Glutamatergic neuron (in vitro differentiated cells): Measurements from ENCODE around the gene CABS1. TPM values are rescaled to one million over a fixed set of nuclear protein-coding genes. Genes with fewer than 3 reads are reported as not detected.

Experiments
- DNase-seq: peaks from one replicate; pipeline ENCODE4 v3.0.0; 2022
- H3K27ac Mint-ChIP-seq: one replicate; pipeline ENCODE4 v1.8.0; 2020; ENCODE audit warnings: mild to moderate bottlenecking, mixed read lengths, inconsistent platforms; ENCODE audit not compliant: unreplicated experiment
- H3K27me3 Mint-ChIP-seq: one replicate; pipeline ENCODE4 v1.8.0; 2020; ENCODE audit warnings: mild to moderate bottlenecking, moderate library complexity, mixed read lengths, inconsistent platforms; ENCODE audit not compliant: unreplicated experiment
- H3K36me3 Mint-ChIP-seq: one replicate; pipeline ENCODE4 v1.8.0; 2020; ENCODE audit warnings: mild to moderate bottlenecking, mixed read lengths, inconsistent platforms; ENCODE audit not compliant: unreplicated experiment
- H3K4me1 Mint-ChIP-seq: one replicate; pipeline ENCODE4 v1.8.0; 2020; ENCODE audit warnings: mild to moderate bottlenecking, low read depth, mixed read lengths, inconsistent platforms; ENCODE audit not compliant: unreplicated experiment
- H3K4me3 Mint-ChIP-seq: one replicate; pipeline ENCODE4 v1.8.0; 2020; ENCODE audit warnings: mild to moderate bottlenecking, mixed read lengths, inconsistent platforms; ENCODE audit not compliant: unreplicated experiment
- H3K9me3 Mint-ChIP-seq: one replicate; pipeline ENCODE4 v1.8.0; 2020; ENCODE audit warnings: mild to moderate bottlenecking, moderate library complexity, mixed read lengths, inconsistent platforms; ENCODE audit not compliant: unreplicated experiment
- CTCF ChIP-seq: fragments of 200-600 bp; sonication (generic); IDR thresholded peaks from one replicate; pipeline ENCODE4 v1.5.0; 2021; ENCODE audit not compliant: partially characterized antibody, unreplicated experiment
- total RNA-seq: library from RNA; stranded (reverse); fragmentation: NEBNext Ultra II Directional; extraction: Animal tissue kit (Norgen Biotek cat#: 25700); gene quantifications from one replicate; pipeline ENCODE4 v1.2.1, GENCODE V29; 2021; ENCODE audit not compliant: unreplicated experiment

Gene CABS1
- total RNA-seq, 1 donor from 2014 or later = not detected

DNA sequence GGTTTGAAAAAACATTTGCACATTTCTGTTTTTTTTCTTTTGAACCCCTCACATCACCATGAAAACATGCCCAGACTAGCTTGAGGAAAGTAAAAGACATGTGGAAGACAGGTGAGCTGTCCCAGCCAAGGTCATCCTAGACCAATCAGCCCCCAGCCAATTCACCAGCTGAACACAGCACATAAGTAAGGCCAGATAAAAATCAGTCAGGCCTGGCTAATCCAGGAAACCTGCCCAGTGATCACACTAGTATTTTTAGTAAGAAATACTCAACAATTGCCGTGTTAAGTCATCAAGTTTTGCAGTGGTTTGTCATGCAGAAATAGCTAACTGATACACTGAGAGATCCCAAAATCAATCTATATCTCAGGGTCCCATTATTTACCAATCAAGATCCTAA lies 21.4 kb downstream of the CABS1 start:
- Mint-ChIP-seq H3K27ac (no peak overlapping the region), H3K9me3 (no peaks in the 10 kb centered on the region), H3K4me1 (no peaks in the 10 kb centered on the region), H3K36me3 (no peaks in the 10 kb centered on the region), H3K27me3 (no peaks in the 10 kb centered on the region), H3K4me3 (no peak overlapping the region)
- no peak for TF ChIP-seq CTCF
- no peak for DNase-seq

DNA sequence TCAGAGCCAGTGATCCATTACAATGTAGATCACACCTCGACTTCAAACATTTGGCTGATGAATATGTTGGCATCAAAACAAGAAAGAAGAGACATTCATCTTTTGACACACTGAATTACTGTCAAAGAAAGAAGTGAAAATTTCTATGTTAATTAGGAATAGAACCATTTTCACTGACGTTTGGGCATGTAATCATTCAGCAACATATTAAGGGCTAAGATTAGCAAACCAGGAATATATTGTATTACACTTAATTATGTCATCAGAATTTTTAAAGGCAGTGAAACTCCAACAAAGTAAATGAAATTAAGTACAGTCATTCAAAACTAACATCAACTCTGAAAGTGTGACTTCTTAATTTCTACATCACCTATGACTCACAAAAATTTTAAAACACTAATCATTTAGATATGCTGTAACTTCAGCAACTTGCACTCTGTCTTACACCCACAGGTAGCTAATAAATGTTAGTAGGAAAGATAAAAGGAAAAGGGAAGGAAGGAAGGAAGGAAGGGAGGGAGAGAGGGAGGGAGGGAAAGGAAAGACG lies 24.4 kb downstream of the CABS1 start:
- Mint-ChIP-seq H3K36me3 (no peaks in the 10 kb centered on the region), H3K9me3 (no peaks in the 10 kb centered on the region), H3K27me3 (no peaks in the 10 kb centered on the region), H3K4me3 (no peak overlapping the region), H3K27ac (no peak overlapping the region), H3K4me1 (no peaks in the 10 kb centered on the region)
- no peak for TF ChIP-seq CTCF
- DNase-seq = no peak

DNA sequence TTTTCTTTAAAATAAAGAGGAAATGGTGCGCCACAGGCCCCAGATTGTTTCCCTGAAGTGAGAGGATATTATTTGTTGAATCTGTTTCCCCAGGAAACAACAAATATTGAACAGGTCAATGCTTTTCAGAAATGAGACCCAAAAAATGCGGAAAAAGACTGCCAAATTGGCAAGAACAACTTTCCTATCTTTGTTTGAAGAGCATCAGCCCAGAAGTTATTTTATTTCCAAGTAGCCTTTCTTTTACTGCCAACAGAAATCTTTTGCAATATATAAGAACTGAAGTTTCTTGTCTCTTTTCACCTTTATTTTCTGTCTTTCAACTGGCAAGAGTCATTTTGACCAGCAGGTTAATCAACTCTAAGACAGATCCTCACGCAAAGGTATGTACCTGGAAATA lies 25.7 kb downstream of the CABS1 start, which contains the start of gene SMR3A:
Gene SMR3A, plus strand, starts transcription at position 301 of the 400 bp plus-strand sequence. CDS start 1,356 bp downstream, outside the sequence.
- H3K9me3 Mint-ChIP-seq = no peaks in the 10 kb centered on the region
- no peak for TF ChIP-seq CTCF
- no peaks in the 10 kb centered on the region for H3K36me3 Mint-ChIP-seq

DNA sequence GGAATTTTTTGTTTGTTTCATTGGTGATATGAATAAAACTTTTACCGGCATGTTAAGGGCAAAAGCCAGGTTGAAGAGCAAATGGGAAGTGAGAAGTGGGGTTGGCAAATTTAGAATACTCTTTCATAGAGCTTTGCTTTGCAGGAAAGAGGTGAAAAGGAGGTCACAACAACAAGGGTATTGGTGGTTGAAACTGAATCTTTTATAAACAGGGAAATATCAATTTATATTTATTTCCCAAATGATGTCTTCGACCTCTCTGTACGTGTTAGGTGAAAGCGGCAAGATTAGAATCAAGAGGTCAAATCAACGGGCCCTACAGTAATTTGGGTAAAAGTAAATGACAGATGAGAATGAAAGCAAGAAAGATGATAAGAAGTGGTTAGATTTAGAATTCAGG lies 29.2 kb downstream of the CABS1 start:
- no peaks in the 10 kb centered on the region for H3K4me1 Mint-ChIP-seq
- H3K27me3 Mint-ChIP-seq = no peaks in the 10 kb centered on the region
- H3K4me3 Mint-ChIP-seq = no peak overlapping the region
- no peak for DNase-seq
- H3K9me3 Mint-ChIP-seq = no peaks in the 10 kb centered on the region
- no peak overlapping the region for H3K27ac Mint-ChIP-seq
- H3K36me3 Mint-ChIP-seq = no peaks in the 10 kb centered on the region
- no peak for TF ChIP-seq CTCF

More for the DNA sequence above, 25.7 kb downstream of the CABS1 start, which contains the start of gene SMR3A:
- Mint-ChIP-seq H3K4me1 (no peaks in the 10 kb centered on the region), H3K4me3 (no peak within 1 kb of the TSS), H3K27ac (no peak within 1 kb of the TSS), H3K27me3 (no peaks in the 10 kb centered on the region)
- no peak for DNase-seq

- TF ChIP-seq CTCF = no peak
- no peak overlapping the region for H3K4me3 Mint-ChIP-seq
- DNase-seq = no peak
- H3K9me3 Mint-ChIP-seq = no peaks in the 10 kb centered on the region
- no peaks in the 10 kb centered on the region for H3K36me3 Mint-ChIP-seq
- H3K27ac Mint-ChIP-seq = no peak overlapping the region
- no peaks in the 10 kb centered on the region for H3K27me3 Mint-ChIP-seq
- no peaks in the 10 kb centered on the region for H3K4me1 Mint-ChIP-seq
Observed at GRCh38 chr4:70365479-70365878, 30.7 kb downstream of the CABS1 start.
